Ovary (tissue), 3 donors: Measurements from ENCODE around the gene ADGRD1.

Source experiments
- CTCF ChIP-seq, 3 donors: fragments of 450-650 bp in 2 of 3; fragments of 200-600 bp in 1 of 3; IDR thresholded peaks; one replicate each; pipeline versions ENCODE4 v1.5.1 to v1.8.0; 2016 to 2022; ENCODE audit warnings: antibody characterized with exemption in 3 of 3, mild to moderate bottlenecking in 1 of 3
- EP300 ChIP-seq: sonication (generic); formaldehyde crosslinking; IDR thresholded peaks from one replicate; pipeline ENCODE4 v1.6.1; 2017; ENCODE audit warnings: antibody characterized with exemption
- POLR2A ChIP-seq: fragments of 450-650 bp; IDR thresholded peaks from one replicate; pipeline ENCODE4 v1.6.1; 2017; ENCODE audit warnings: antibody characterized with exemption, mild to moderate bottlenecking, moderate library complexity
- donor health status: DM: no; HTN: no; CAD: no.

DNA sequence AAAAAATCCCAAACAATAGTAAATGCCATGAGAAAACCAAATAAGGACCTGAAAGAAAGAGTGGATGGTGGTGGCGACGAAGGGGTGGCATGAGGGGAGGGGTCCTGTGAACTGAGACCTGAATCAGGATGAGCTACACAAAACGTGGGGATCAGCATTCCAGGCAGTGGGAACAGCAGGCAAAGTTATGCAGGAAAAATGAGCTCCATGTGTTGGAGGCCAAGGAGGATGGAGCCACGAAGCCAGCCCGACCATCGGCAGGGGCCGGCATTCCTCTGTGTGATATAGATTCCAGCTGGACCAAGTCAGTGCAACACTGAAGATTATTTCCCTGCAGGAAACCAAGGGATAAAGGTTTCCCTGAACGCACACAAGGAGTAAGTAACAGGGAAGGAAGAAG, 7.1 kb downstream of the ADGRD1 start:
- TF ChIP-seq POLR2A = no peak
- TF ChIP-seq CTCF (IDR thresholded peaks at IDR 0.05) = no peak
- no peak for TF ChIP-seq EP300
